ENCODE measurements around the gene ACSM6. TPM values are rescaled to one million over a fixed set of nuclear protein-coding genes. Genes with fewer than 3 reads are reported as not detected.

The ACSM6 gene
- total RNA-seq, 2 experiments from 2014 or later, result not detected

DNA sequence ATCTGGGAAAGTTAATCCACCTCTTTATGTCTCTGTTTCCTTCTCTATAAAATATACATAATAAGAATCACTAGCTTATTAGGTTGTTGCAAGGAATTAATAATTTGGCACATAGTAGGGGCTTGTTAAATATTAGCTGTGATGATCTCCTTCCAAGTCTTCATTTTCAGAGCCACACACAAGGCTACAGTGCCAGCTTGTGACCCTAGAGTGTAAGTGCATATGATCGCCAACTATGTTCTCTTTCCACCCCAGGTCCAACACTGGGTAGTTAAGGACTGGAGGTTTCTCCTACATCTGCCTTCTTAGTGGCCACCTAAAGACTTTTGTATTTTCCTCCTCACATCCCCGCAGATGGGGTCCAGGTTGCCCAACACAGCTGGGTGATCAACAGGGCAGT is 17.9 kb upstream of the ACSM6 start:
- no peak for DNase-seq
- Histone ChIP-seq H3K27me3 (ENCODE audit: control insufficient read depth in 1 of 2, insufficient read depth in 2 of 2, low read length in 2 of 2) (no peaks in the 10 kb centered on the region), H3K4me1 (ENCODE audit: insufficient read depth, low read length) (no peaks in the 10 kb centered on the region), H3K27ac (ENCODE audit: low read depth in 1 of 2, low read length in 2 of 2) (no peak overlapping the region), H3K9me3 (ENCODE audit: control insufficient read depth in 1 of 2, insufficient read depth in 1 of 2, low read length in 2 of 2) (no peaks in the 10 kb centered on the region), H3K36me3 (ENCODE audit: insufficient read depth, low read length) (no peaks in the 10 kb centered on the region), H3K4me3 (ENCODE audit: low read length) (no peak overlapping the region)
- ChIA-PET CTCF (no interaction called here), POLR2A (no interaction called here)
- no peak for TF ChIP-seq CTCF (IDR thresholded peaks at IDR 0.05)
- Mint-ChIP-seq H3K27ac (no peak overlapping the region), H3K27me3 (no peaks in the 10 kb centered on the region), H3K9me3 (no peaks in the 10 kb centered on the region), H3K4me1 (ENCODE audit: low read depth) (no peaks in the 10 kb centered on the region), H3K36me3 (ENCODE audit: low read depth) (no peaks in the 10 kb centered on the region), H3K4me3 (no peak overlapping the region)
- no peak for ATAC-seq (ENCODE audit: poor library complexity)
- intact Hi-C loops (cut with DNase I, micrococcal nuclease), result no loop called here

- intact Hi-C loops (cut with DNase I, micrococcal nuclease), result no loop called here
- Mint-ChIP-seq H3K9me3 (no peaks in the 10 kb centered on the region), H3K4me1 (ENCODE audit: low read depth) (no peaks in the 10 kb centered on the region), H3K36me3 (ENCODE audit: low read depth) (no peaks in the 10 kb centered on the region), H3K27me3 (peaks cover 7% of the 10 kb centered on the region), H3K27ac (no peak overlapping the region), H3K4me3 (no peak overlapping the region)
- no peak for TF ChIP-seq CTCF (IDR thresholded peaks at IDR 0.05)
- DNase-seq (no peak), ATAC-seq (ENCODE audit: poor library complexity) (no peak)
- no peak overlapping the region for H3K27ac ChIP-seq (ENCODE audit: low read depth in 1 of 2, low read length in 2 of 2)
- H3K27me3 ChIP-seq (ENCODE audit: control insufficient read depth in 1 of 2, insufficient read depth in 2 of 2, low read length in 2 of 2), result peaks cover 0 to 8% of the 10 kb centered on the region in 2 experiments
- H3K4me1 ChIP-seq (ENCODE audit: insufficient read depth, low read length), result no peaks in the 10 kb centered on the region
- ChIA-PET CTCF (no interaction called here), POLR2A (no interaction called here)
- H3K36me3 ChIP-seq (ENCODE audit: insufficient read depth, low read length), result no peaks in the 10 kb centered on the region
- H3K9me3 ChIP-seq (ENCODE audit: control insufficient read depth in 1 of 2, insufficient read depth in 1 of 2, low read length in 2 of 2), result no peaks in the 10 kb centered on the region
- H3K4me3 ChIP-seq (ENCODE audit: low read length), result no peak overlapping the region
These were observed 16.6 kb upstream of the ACSM6 start for GRCh38 chr10:95177429-95177828.

DNA sequence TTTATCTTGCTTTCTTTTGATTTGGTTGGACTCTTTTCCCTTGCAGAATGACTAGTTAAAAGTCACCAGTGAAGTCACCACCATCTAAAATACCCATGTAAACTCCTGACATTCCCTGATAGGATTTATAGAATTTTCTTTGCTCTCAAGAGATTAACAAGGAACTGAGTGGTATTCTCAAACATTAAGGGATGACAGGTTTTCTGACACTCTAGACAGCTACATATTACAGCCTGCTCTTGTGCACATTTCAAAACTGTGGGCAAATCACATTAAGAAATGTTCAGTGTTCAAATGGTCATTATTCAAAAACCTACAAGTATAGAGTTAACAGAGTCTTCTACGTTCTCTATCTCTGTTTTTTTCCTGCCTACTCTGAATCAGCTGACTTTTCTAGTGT is 15.8 kb upstream of the ACSM6 start:
- ChIA-PET POLR2A (no interaction called here), CTCF (no interaction called here)
- no peaks in the 10 kb centered on the region for H3K36me3 ChIP-seq (ENCODE audit: insufficient read depth, low read length)
- Mint-ChIP-seq H3K27me3 (peaks cover 11% of the 10 kb centered on the region), H3K4me3 (no peak overlapping the region), H3K9me3 (no peaks in the 10 kb centered on the region), H3K36me3 (ENCODE audit: low read depth) (no peaks in the 10 kb centered on the region), H3K27ac (no peak overlapping the region), H3K4me1 (ENCODE audit: low read depth) (peaks cover 3% of the 10 kb centered on the region)
- no peak for TF ChIP-seq CTCF (IDR thresholded peaks at IDR 0.05)
- H3K27ac ChIP-seq (ENCODE audit: low read depth in 1 of 2, low read length in 2 of 2), result no peak overlapping the region
- H3K27me3 ChIP-seq (ENCODE audit: control insufficient read depth in 1 of 2, insufficient read depth in 2 of 2, low read length in 2 of 2), result peaks cover 0 to 8% of the 10 kb centered on the region in 2 experiments
- DNase-seq (no peak), ATAC-seq (ENCODE audit: poor library complexity) (no peak)
- peaks cover 0 to 2% of the 10 kb centered on the region in 2 experiments for H3K9me3 ChIP-seq (ENCODE audit: control insufficient read depth in 1 of 2, insufficient read depth in 1 of 2, low read length in 2 of 2)
- H3K4me3 ChIP-seq (ENCODE audit: low read length), result no peak overlapping the region
- H3K4me1 ChIP-seq (ENCODE audit: insufficient read depth, low read length), result peaks cover 2% of the 10 kb centered on the region
- intact Hi-C loops (cut with DNase I, micrococcal nuclease), result no loop called here
